CD1c-positive myeloid dendritic cell (primary cell): ENCODE measurements around the gene SKIL.

Source experiments
- DNase-seq: peaks from one replicate; pipeline ENCODE4 v3.0.0-alpha.2; 2016; ENCODE audit errors: extremely low spot score

SKIL gene

DNA sequence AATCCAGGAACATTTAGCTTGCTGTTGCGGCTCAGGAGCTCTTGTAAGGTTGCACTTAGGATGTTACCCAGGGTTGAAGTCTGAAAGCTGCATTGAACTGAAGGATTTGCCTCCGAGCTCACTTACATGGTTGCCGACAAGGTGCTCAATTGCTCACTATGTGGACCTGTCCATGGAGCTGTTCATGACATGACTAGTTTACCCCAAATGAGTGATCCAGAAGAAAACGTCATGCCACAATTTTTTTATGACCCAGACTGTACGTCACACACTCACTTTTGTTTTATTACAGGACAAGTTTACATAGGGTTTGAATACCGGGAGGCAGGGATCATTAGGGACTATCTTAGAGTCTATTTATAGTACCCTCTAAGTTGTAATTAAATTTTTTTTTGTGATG lies 40.2 kb downstream of the SKIL start:
- no peak for DNase-seq

- DNase-seq = no peak
These were observed 47.6 kb downstream of the SKIL start for GRCh38 chr3:170405101-170405500.

GRCh38 chr3:170410428-170411029 lies 53.0 kb downstream of the SKIL start:
- peak; percentile 6 for DNase-seq

DNA sequence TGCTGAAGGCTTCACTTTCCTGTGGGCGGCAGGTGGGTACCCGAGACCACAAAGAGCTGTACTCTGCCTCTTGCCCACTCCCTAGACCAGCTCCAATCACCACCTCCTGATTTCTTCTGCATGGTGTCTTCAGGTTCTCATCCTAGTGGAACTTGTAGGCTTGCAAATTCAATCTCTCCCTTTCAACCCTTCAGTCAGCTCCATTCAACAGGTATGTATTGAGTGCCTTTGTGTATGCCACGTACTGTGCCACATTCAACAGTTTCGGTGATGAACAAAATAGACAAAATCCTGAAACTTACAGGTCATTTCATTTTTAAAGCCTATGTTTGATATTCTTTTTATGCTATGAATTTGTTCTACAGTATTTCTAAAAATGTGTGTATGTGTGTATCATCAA lies 55.8 kb downstream of the SKIL start:
- DNase-seq = no peak

DNA sequence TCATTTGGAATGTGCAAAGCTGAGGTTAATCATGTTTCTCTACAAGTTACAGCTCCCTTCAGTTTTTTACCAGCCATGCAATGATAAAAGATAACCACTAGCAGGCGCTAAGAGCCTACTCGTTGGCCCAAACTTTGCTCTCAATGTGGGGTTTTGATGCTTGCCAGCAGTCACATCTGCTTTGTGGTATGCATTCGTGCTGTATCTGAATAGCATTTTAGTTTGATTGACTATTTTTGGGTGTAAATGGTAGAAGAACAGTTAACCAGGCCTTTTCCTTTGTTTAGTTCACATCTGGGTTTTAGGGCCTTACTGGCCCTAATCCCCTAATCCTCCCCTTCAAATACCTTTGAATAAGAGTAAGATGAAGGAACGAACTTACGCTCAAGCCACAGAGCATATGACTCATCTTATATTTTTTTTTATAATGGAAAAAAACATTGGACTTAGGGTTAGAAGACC lies 56.7 kb downstream of the SKIL start:
- DNase-seq = peak; percentile 66

DNA sequence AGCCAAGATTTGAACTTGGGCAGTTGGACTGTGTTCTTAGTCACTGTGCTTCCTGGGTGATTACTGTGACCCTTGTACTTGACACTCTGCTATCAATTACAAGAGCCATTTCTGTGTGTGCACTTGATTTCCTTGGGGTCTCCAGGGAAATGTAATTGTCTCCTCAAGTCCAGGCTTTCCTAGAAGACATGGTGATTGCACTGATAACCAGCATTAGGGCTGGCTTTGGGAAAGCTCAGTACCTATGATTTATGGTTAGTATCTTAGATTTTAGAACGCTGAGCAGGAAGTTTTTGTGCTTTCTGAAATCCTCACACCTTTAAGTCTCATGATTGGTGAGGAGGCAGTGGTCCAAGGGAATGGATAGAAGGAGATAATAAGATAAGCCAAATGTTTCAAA lies 59.6 kb downstream of the SKIL start:
- no peak for DNase-seq

DNA sequence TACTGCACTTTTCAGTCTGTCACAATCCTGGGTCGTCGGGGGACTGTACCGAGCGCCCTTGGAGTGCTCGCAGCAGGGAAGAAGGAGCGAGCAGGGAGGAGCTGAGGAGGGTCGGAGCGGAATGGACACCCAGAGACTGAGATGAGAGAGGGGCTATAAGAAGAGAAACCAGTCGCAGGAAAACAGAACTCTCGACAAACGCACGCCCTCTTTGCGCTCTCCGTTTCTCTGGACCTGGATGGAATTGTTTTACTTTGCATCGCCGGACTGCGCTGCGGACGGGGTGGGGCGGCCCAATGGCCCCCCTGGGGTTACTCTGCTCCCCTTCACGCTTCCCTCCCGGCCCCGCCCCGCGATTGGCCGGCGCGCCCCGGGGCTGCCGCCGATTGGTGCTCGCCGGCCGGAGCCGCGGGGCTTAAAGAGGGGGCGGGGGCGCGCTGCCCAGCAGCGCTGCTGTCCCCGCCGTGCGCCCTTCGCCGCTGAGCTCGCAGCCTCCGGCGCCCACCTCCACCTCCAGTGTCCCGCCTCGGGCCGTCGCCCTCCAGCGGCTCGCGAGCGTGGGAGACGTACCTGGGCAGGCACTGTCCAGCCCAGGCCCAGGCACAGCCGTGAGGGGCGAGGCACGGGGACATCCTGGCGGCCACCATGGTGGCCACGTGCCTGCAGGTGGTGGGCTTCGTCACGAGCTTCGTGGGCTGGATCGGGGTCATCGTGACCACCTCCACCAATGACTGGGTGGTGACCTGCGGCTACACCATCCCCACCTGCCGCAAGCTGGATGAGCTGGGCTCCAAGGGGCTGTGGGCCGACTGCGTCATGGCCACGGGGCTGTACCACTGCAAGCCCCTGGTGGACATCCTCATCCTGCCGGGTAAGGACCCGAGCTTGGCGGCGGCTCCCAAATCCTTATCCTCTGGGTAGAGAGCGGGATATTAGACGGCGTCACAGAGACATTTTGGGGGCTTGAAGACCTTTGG lies 61.2 kb downstream of the SKIL start, which contains the start of gene CLDN11:
CLDN11 (plus strand) TSS at position 447 of the 977 bp plus-strand sequence; CDS start at position 646, 199 bp downstream.
- no peak for DNase-seq

- no peak for DNase-seq
These were observed 62.1 kb downstream of the SKIL start for GRCh38 chr3:170419557-170420087.

DNA sequence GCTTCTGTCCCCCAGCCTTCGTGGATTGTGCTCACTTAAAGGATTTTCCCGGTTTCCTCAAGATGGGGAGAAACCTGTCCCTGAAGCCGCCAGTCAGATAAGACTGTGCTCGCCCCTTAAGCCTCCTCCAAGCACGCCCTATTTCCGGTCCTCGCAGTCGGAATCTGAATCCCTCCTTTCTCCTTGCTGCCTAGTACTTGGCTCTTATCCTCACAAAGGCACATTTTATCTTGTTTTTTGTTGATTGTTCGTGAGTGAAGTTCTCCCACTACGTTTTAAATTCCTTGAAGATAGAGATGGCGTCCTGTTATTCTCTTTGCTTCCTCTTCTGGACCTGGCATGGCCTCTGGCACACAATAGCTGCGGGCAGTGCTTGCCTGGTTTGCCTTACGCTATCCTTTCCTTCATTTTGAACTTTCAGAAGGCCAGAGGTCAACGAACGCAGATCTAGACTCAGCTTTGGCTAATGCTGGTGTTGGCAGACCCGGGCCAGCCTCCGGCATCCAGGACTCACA lies 62.8 kb downstream of the SKIL start:
- DNase-seq = no peak

DNA sequence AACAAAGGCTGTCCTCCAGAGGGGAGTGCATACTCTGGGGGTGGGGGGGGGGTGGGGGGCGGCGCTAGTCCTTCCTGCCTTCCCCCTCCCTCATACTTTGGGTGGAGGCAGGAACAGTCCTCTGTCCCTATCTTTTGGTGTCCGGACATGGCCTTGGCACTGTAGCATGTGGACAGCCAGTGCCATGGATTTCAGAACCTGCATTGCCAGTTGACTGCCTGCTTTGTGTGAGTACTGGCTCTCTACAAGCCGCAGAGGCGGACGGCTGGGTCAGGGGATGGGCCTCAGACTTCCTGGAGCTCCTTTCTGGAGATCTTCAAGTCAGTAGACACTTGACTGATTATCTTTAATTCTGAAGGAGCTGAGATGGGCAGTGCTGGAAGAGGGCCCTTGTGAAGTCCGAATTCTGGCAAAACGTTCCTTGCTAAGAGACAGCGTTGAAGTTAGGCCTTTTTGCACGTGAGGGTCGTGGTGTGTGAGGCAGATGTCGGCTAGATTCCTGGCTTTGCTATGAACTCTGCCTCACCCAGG lies 63.7 kb downstream of the SKIL start:
- DNase-seq = no peak

DNA sequence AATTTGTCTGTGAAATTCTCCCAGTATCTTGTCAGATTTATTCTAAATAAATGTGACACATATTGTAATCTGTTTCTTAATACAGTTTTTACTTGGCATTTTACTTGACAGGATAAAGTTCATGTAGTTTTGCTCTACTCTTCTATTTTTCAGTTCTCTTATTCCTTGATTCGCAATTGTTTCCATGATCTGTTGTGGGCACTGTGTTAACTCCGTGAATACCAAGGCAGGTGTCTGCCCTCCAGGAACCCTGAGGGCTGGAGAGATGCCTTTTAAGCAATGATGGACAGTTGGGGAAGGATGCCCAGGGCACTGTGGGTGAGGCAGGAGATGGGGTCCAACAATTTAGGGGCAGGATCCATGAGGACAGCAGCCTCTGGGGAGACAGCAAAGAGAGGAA lies 64.2 kb downstream of the SKIL start:
- DNase-seq = no peak

GRCh38 chr3:170423001-170423615 lies 65.6 kb downstream of the SKIL start:
- no peak for DNase-seq

- no peak for DNase-seq
These were observed 67.4 kb downstream of the SKIL start for GRCh38 chr3:170424879-170425278.

DNA sequence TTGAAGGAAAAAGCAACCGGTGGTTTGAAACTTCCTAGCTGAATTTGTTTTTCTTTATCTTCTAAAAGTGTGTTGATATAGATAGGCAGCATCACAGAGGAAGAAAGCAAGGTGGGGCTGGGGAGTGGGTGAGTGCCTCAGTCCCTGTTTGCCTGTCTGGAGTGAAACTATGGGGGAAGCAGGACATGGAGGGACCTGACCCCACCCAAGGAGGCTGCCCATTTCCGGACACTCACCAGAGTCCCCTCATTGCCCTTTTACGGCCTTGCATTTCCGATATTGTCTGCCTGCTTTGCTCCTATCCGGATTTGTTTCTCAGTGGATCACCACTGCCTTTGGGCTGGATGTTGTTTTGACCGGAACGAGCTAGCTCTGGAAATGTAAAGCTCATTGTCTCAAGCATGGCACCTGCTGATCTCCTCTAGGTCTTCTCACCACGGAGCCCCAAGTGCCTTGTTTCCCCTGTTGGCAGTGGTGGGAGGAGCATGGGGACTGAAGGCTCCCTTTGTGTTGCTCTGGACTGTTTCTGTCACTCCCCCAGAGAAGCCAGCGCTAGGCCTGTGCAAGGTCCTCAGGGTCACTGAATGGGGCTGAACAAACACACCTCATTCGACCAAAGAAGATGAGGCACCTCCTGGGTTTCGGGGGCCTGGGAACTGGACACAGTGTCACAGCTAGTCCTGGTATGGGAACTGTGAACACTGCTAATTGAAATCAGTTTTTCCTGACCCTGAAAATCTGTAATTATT lies 68.2 kb downstream of the SKIL start:
- DNase-seq = no peak

DNA sequence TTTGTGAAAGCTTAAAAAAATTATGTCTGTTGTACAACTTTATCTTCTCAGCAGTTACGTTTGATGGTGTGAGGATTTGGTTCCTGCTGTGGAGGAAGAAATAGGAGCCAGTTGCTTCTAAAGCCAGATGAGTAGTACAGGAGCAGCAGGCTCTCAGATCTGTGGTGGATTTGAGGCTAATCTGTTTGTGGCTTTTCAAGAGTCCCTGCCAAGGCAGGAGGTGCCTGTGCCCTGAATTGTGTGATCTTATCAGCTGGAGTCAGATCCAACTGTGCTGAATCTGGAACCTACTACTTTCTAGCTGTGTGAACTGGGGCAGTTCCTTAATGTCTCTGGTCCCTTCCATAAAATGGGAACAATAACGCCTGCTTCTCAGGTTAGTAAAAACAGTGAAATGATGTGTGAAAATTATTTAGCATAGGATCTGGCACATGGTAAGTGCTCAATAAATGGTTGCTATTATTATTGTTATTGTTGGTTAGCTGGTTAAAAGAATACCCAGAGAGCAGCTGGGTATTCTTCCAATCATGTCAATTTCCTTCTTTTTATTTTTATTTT lies 68.8 kb downstream of the SKIL start:
- DNase-seq = no peak

- DNase-seq = no peak
These were observed 70.6 kb downstream of the SKIL start for GRCh38 chr3:170428095-170428494.

DNA sequence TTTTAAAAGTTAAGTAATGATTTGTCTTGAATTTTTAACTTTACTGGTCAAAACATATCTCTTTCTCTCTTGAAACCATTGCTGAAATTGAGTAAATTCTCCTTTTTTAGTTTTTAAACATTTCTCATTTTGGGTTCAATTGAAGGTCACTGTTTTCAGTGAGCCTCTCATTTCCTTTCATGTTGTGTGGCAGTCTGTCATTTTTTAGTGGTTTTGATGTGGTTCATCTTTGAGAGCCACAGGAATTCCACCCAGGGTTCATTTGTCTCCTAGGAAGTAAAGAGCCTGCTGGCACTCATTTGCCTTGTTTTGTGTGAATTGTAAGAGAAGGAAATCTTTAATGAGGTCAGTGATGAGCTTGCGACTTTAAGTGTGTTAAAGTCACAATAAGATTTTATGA lies 71.5 kb downstream of the SKIL start:
- no peak for DNase-seq

- no peak for DNase-seq
These were observed 73.5 kb downstream of the SKIL start for GRCh38 chr3:170431054-170431453.

DNA sequence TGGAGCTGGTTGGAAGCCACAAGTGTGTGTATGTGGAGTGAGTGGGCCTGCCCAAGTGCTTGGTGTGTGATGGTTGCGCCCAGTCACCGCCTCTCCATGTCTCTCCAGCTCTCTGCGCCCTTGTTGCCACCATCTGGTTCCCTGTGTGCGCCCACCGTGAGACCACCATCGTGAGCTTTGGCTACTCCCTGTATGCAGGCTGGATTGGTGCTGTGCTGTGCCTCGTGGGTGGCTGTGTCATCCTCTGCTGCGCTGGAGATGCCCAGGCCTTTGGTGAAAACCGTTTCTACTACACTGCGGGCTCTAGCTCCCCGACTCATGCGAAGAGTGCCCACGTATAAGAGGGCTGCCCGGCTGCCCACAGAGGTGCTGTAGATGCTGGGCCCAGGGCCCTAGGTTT lies 74.9 kb downstream of the SKIL start:
- no peak for DNase-seq

DNA sequence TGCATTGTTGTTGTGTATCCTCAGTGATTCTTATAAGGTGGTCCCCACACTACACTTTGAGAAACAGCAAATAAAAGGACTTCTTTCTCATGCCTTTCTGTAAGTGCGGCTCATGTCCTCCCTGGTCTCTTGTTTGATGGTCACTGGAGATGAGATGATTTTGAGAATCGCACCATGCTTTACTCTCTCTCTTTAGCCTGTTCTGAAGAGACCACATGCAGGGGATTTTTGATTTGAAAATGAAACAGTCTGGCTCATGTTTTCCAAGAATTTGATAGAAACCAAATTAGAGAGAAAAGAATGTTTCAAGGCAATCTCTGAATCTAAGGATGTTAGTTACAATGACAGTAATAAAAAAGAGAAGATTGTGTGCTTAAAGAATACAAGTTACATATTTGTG lies 79.2 kb downstream of the SKIL start:
- no peak for DNase-seq

DNA sequence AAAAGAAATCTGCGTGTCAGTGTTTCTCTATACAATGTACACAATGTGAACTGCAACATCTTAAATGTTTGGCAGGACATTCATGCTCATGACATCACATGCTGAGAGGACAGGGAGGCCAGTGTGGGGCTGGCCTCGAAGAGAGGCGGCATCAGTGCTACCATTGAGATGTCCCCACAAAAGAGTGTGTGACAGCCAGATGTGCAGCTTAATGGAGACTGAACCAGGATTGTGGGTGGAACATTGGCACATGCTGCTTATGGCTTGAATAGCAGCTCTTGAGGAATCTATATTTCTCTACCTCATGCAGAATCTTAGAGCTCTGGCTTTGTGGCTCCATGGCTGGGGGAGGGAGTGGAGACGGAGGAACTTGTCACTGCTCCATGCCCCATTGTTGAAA lies 79.7 kb downstream of the SKIL start:
- DNase-seq = no peak
